K562 (cell line): ENCODE results near the gene RYR3. TPM values are rescaled to one million over a fixed set of nuclear protein-coding genes. Genes with fewer than 3 reads are reported as not detected.

Experiments
- ATAC-seq: fragments of 200-7000 bp; cut with Tn5 transposase; 3 replicates; pipeline ENCODE4 v1.9.1; 2020; ENCODE audit warnings: moderate library complexity
- BruUV-seq: library from RNA; stranded (reverse); fragments of 400-500 nt; replicated peaks from 2 replicates; lab custom pipeline; 2021; lab: Mats Ljungman, UMichigan
- CTCF ChIA-PET: fragments of 300-600 bp; formaldehyde crosslinking; extraction: SDS; loops from one replicate; lab custom pipeline; 2021; ENCODE audit warnings: low intra/inter-chr PET ratio; lab: Yijun Ruan, JAX
- POLR2A ChIA-PET: fragments of 300-600, 350-650 bp; sonication (Branson Sonifier 250); formaldehyde crosslinking; extraction: SDS; loops from one replicate; lab custom pipeline; 2021; ENCODE audit warnings: antibody characterized with exemption, inconsistent platforms; lab: Yijun Ruan, JAX
- DNase-seq, 4 experiments: peaks; one replicate each; pipeline versions ENCODE4 v3.0.0 to v3.0.0-alpha.2; 2011 to 2018; ENCODE audit warnings: low spot score in 3 of 4, mixed read lengths in 3 of 4; ENCODE audit errors: extremely low read depth in 1 of 4
- FAIRE-seq: peaks from 2 replicates; lab custom pipeline; 2011; peaks lifted over from hg19 to GRCh38; lab: Jason Lieb, UNC
- H2AFZ ChIP-seq: 2 replicates; pipeline ENCODE4 v1.6.0; 2011; ENCODE audit warnings: low read depth, low read length, control low read depth, inconsistent platforms
- H3K27ac ChIP-seq: fragments of 200-600 bp; 3 replicates; pipeline ENCODE4 v1.8.0; 2011; ENCODE audit warnings: low read depth, mild to moderate bottlenecking, control low read depth, inconsistent platforms, low read length, moderate library complexity, mixed read lengths; ENCODE audit errors: extremely low read depth
- H3K27me3 ChIP-seq, 2 experiments: fragments of 300-600 bp in 1 of 2; 2 replicates in 1 of 2; 3 replicates in 1 of 2; pipeline versions ENCODE4 v1.6.0 to v1.8.0; 2011; ENCODE audit warnings: inconsistent platforms in 2 of 2, low read length in 2 of 2, mild to moderate bottlenecking in 1 of 2, mixed read lengths in 1 of 2, moderate library complexity in 1 of 2; ENCODE audit not compliant: control insufficient read depth in 2 of 2, insufficient read depth in 2 of 2
- H3K36me3 ChIP-seq: fragments of 300-600 bp; 3 replicates; pipeline ENCODE4 v1.8.0; 2011; ENCODE audit warnings: mild to moderate bottlenecking, low read length, inconsistent platforms; ENCODE audit not compliant: control insufficient read depth, insufficient read depth
- H3K4me1 ChIP-seq, 2 experiments: fragments of 200-600 bp in 1 of 2; replicated peaks in 1 of 2; 2 replicates in 1 of 2; 3 replicates in 1 of 2; pipeline versions ENCODE4 v1.5.1 to v1.8.0; 2011; ENCODE audit warnings: inconsistent platforms in 2 of 2, low read length in 2 of 2, mild to moderate bottlenecking in 1 of 2, mixed read lengths in 1 of 2, moderate library complexity in 1 of 2; ENCODE audit not compliant: control insufficient read depth in 2 of 2, insufficient read depth in 2 of 2
- H3K4me2 ChIP-seq: 2 replicates; pipeline ENCODE4 v1.6.1; 2011; ENCODE audit warnings: low read length, control low read depth, inconsistent platforms, mixed read lengths; ENCODE audit not compliant: insufficient read depth
- H3K4me3 ChIP-seq: fragments of 200-600 bp; sonication (generic), shearing (Covaris generic); 2 replicates; pipeline ENCODE4 v1.5.1; 2016; ENCODE audit warnings: control low read depth, inconsistent platforms
- H3K79me2 ChIP-seq: fragments of 200-600 bp; 3 replicates; pipeline ENCODE4 v1.8.0; 2011; ENCODE audit warnings: low read length, inconsistent platforms; ENCODE audit not compliant: control insufficient read depth, insufficient read depth
- H3K9ac ChIP-seq, 2 experiments: 2 replicates each; pipeline versions ENCODE4 v1.6.0 to v1.6.1; 2011; ENCODE audit warnings: low read depth in 2 of 2, low read length in 2 of 2, control low read depth in 1 of 2, inconsistent platforms in 1 of 2, mild to moderate bottlenecking in 1 of 2, mixed read lengths in 1 of 2; ENCODE audit not compliant: insufficient read depth in 1 of 2
- H3K9me1 ChIP-seq: one replicate; pipeline ENCODE4 v1.6.0; 2011; ENCODE audit warnings: inconsistent platforms, mild to moderate bottlenecking, low read length, moderate library complexity; ENCODE audit not compliant: control insufficient read depth, insufficient read depth
- H3K9me3 ChIP-seq: replicated peaks from 2 replicates; pipeline ENCODE4 v1.5.1; 2011; ENCODE audit warnings: low read depth, low read length, inconsistent platforms; ENCODE audit not compliant: control insufficient read depth, insufficient read depth
- H4K20me1 ChIP-seq: replicated peaks from 2 replicates; pipeline ENCODE4 v1.6.1; 2011; ENCODE audit warnings: low read length, inconsistent platforms, mixed read lengths; ENCODE audit not compliant: control insufficient read depth, insufficient read depth
- BACH1 ChIP-seq: fragments of 200-800 bp; sonication (Bioruptor generic); IDR thresholded peaks from 2 replicates; pipeline ENCODE4 v1.6.1; 2016; ENCODE audit warnings: missing genetic modification characterization, missing compliant biosample characterization
- EZH2 ChIP-seq: IDR thresholded peaks from 2 replicates; pipeline ENCODE4 v1.6.1; 2012; ENCODE audit warnings: low read depth, mild to moderate bottlenecking, inconsistent platforms, low read length, borderline replicate concordance
- FOXP1 ChIP-seq: sonication (generic); formaldehyde crosslinking; IDR thresholded peaks from 2 replicates; pipeline ENCODE4 v1.8.0; 2022; ENCODE audit warnings: mild to moderate bottlenecking, missing genetic modification reagents
- GATAD2A ChIP-seq: fragments of 450-650 bp; IDR thresholded peaks from 2 replicates; pipeline ENCODE4 v1.6.1; 2017
- HDAC6 ChIP-seq: IDR thresholded peaks from 2 replicates; pipeline ENCODE4 v1.6.1; 2012; ENCODE audit warnings: low read depth, mild to moderate bottlenecking, control low read depth, inconsistent platforms, low read length, moderate library complexity
- ILK ChIP-seq: fragments of 450-650 bp; IDR thresholded peaks from 2 replicates; pipeline ENCODE4 v1.6.1; 2016; ENCODE audit warnings: missing genetic modification characterization, low read depth, mild to moderate bottlenecking, missing compliant biosample characterization, moderate library complexity, borderline replicate concordance
- KLF6 ChIP-seq: fragments of 250-450 bp; sonication (Bioruptor Pico); IDR thresholded peaks from 2 replicates; pipeline ENCODE4 v1.4.0; 2020; ENCODE audit warnings: mild to moderate bottlenecking, moderate library complexity, borderline replicate concordance
- NR2F6 ChIP-seq: fragments of 450-650 bp; formaldehyde crosslinking; IDR thresholded peaks from 2 replicates; pipeline ENCODE4 v1.4.0; 2020; ENCODE audit warnings: mild to moderate bottlenecking
- TEAD1 ChIP-seq, 2 experiments: fragments of 450-650 bp in 1 of 2; sonication (generic) in 1 of 2; formaldehyde crosslinking; IDR thresholded peaks; 2 replicates each; pipeline versions ENCODE4 v1.4.0 to v1.8.0; 2020 to 2022; ENCODE audit warnings: mild to moderate bottlenecking in 2 of 2, missing genetic modification reagents in 1 of 2
- ZEB2 ChIP-seq: fragments of 450-650 bp; IDR thresholded peaks from 2 replicates; pipeline ENCODE4 v1.6.1; 2016
- ZFX ChIP-seq: sonication (generic); formaldehyde crosslinking; IDR thresholded peaks from 2 replicates; pipeline ENCODE4 v1.8.0; 2022; ENCODE audit warnings: mild to moderate bottlenecking, missing genetic modification reagents, moderate library complexity
- ZNF23 ChIP-seq: fragments of 250-450 bp; sonication (Bioruptor Pico); IDR thresholded peaks from 2 replicates; pipeline ENCODE4 v1.4.0; 2020; ENCODE audit warnings: mild to moderate bottlenecking
- ZNF253 ChIP-seq: fragments of 250-450 bp; sonication (Bioruptor Pico); conservative IDR thresholded peaks from 2 replicates; pipeline ENCODE4 v1.6.1; 2021; ENCODE audit warnings: mild to moderate bottlenecking
- ZNF408 ChIP-seq: fragments of 250-450 bp; sonication (Bioruptor Pico); IDR thresholded peaks from 2 replicates; pipeline ENCODE4 v1.4.0; 2020; ENCODE audit warnings: low read depth, mild to moderate bottlenecking, moderate library complexity
- ZNF41 ChIP-seq: fragments of 250-450 bp; sonication (Bioruptor Pico); conservative IDR thresholded peaks from 2 replicates; pipeline ENCODE4 v1.4.0; 2020; ENCODE audit warnings: mild to moderate bottlenecking
- WGBS: fragments of 100-300 bp; shearing (Covaris generic); methylation state at CpG from one replicate; pipeline ENCODE4 v1.1.6; 2016; ENCODE audit warnings: low coverage, mixed read lengths; ENCODE audit not compliant: insufficient coverage; ENCODE audit errors: missing lambda C conversion rate; 5-methylcytosine and 5-hydroxymethylcytosine counted together
- in situ Hi-C: fragments of 300-500 bp; cut with MboI; formaldehyde crosslinking; loops from 4 replicates; pipeline ENCODE4 v1.15.0; 2018; ENCODE audit warnings: inconsistent platforms, mixed read lengths
- intact Hi-C: fragments of 100-400 bp; cut with micrococcal nuclease; formaldehyde crosslinking; loops from 2 replicates; pipeline ENCODE4 v1.14.2; 2022
- polyA plus RNA-seq, 8 experiments: library from polyadenylated mRNA; depleted of rRNA in 4 of 8; stranded (reverse) in 5 of 8; unstranded in 3 of 8; fragments of >200 nt; fragmentation: Nextera tagmentation in 2 of 8; fragmentation: Illumina TruSeq in 1 of 8; extraction: Ambion mirVana in 2 of 8; extraction: Trizol in 1 of 8; gene quantifications; 2 replicates each; pipeline versions ENCODE4 v1.2.1 to v1.2.3, GENCODE V29; 2011 to 2014; ENCODE audit warnings: inconsistent platforms in 1 of 8, missing spikeins in 1 of 8
- total RNA-seq, 7 experiments: library from RNA; depleted of rRNA in 6 of 7; stranded (reverse); fragments of >200 nt in 6 of 7; fragmentation: Illumina TruSeq in 2 of 7; extraction: Trizol in 2 of 7; gene quantifications; 2 replicates each; pipeline versions ENCODE4 v1.2.1 to v1.2.3, GENCODE V29; 2011 to 2021; ENCODE audit warnings: low replicate concordance in 1 of 7
- TF ChIP-seq, protein P1 (sequence below): fragments of 450-650 bp; IDR thresholded peaks from 2 replicates; pipeline ENCODE4 v1.7.0; 2016; ENCODE audit warnings: borderline replicate concordance

RYR3 gene
- total and polyA plus RNA-seq, 9 of the 15 experiments (the other 6 are each of a cell fraction or from before 2014, with no cell fraction given) = 0.04 TPM; not detected in 8

DNA sequence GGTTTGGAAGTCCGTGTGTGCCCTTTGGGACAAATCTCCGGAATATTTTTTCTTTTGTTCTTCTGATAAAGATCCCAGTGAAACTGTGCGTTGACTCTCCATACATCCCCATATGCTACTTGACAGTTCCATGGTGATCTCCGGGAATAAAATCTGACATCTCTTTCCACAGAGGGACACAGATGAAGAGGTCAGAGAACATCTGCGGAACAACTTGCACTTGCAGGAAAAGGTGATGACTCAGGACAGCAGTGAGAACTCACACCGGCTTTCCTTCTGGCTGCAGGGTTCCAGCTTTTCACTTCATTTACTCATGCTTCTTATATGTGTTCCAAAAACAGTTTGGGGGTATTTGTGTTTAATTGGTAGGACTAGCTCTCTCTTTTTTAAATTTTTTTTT, 500.0 kb downstream of the RYR3 start:
- BruUV-seq = no TSS peak
- intact Hi-C loops = no loop called here
- no peaks in the 10 kb centered on the region for H3K4me1 ChIP-seq
- H3K9me1 ChIP-seq = no peaks in the 10 kb centered on the region
- no peaks in the 10 kb centered on the region for H3K36me3 ChIP-seq
- in situ Hi-C loops = no loop called here
- H3K27me3 ChIP-seq = peaks cover 12 to 28% of the 10 kb centered on the region in 2 experiments; a peak in 3 of 5 replicates
- no peaks in the 10 kb centered on the region for H3K79me2 ChIP-seq
- no peak overlapping the region for H3K9ac ChIP-seq
- H3K4me3 ChIP-seq = no peak overlapping the region
- no peak overlapping the region for H2AFZ ChIP-seq
- H3K4me2 ChIP-seq = no peak overlapping the region
- no peaks in the 10 kb centered on the region for H3K9me3 ChIP-seq
- no peak for ATAC-seq
- FAIRE-seq = no peak
- no peak overlapping the region for H3K27ac ChIP-seq
- CTCF ChIA-PET = no interaction called here
- no peaks in the 10 kb centered on the region; the same call in 1 of the 2 replicates for H4K20me1 ChIP-seq
- no peak for DNase-seq
- 8% methylated on average over 6 of the region's 6 CpGs for WGBS
- POLR2A ChIA-PET = no interaction called here
- no peak for TF ChIP-seq BACH1 (tag)
- no peak for TF ChIP-seq ZNF41 (CRISPR knock-in tag)
- TF ChIP-seq FOXP1 (CRISPR knock-in tag) = no peak
- TF ChIP-seq ZEB2 = no peak
- TF ChIP-seq GATAD2A = no peak
- no peak for TF ChIP-seq ZNF23
- TF ChIP-seq ILK (tag) = no peak
- TF ChIP-seq NR2F6 (CRISPR knock-in tag) = no peak
- TF ChIP-seq, protein P1, sequence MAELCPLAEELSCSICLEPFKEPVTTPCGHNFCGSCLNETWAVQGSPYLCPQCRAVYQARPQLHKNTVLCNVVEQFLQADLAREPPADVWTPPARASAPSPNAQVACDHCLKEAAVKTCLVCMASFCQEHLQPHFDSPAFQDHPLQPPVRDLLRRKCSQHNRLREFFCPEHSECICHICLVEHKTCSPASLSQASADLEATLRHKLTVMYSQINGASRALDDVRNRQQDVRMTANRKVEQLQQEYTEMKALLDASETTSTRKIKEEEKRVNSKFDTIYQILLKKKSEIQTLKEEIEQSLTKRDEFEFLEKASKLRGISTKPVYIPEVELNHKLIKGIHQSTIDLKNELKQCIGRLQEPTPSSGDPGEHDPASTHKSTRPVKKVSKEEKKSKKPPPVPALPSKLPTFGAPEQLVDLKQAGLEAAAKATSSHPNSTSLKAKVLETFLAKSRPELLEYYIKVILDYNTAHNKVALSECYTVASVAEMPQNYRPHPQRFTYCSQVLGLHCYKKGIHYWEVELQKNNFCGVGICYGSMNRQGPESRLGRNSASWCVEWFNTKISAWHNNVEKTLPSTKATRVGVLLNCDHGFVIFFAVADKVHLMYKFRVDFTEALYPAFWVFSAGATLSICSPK = no peak
- TF ChIP-seq HDAC6 = no peak
- no peak for TF ChIP-seq ZNF408 (CRISPR knock-in tag)
- no peak for TF ChIP-seq KLF6
- TF ChIP-seq ZFX = no peak
- TF ChIP-seq EZH2 = no peak
- no peak for TF ChIP-seq ZNF253 (CRISPR knock-in tag)
- TF ChIP-seq TEAD1 (CRISPR knock-in tag; IDR thresholded peaks at IDR 0.05) = no peak
